HFFc6 (cell line): Measurements from ENCODE around the gene FGFRL1. TPM values are rescaled to one million over a fixed set of nuclear protein-coding genes. Genes with fewer than 3 reads are reported as not detected.

Source experiments
- DNase-seq: peaks from one replicate; pipeline ENCODE4 v3.0.0-alpha.2; 2018
- H3K27ac Mint-ChIP-seq: 2 replicates; pipeline ENCODE4 v1.8.0; 2020; ENCODE audit warnings: mild to moderate bottlenecking, mixed read lengths
- H3K27me3 Mint-ChIP-seq: 2 replicates; pipeline ENCODE4 v1.8.0; 2021; ENCODE audit warnings: mild to moderate bottlenecking, moderate library complexity, mixed read lengths; ENCODE audit not compliant: insufficient read depth
- H3K36me3 Mint-ChIP-seq: 2 replicates; pipeline ENCODE4 v1.8.0; 2021; ENCODE audit warnings: low read depth, mixed read lengths
- H3K4me1 Mint-ChIP-seq: 2 replicates; pipeline ENCODE4 v1.8.0; 2020; ENCODE audit warnings: low read depth, mixed read lengths
- H3K4me3 Mint-ChIP-seq: 2 replicates; pipeline ENCODE4 v1.8.0; 2020; ENCODE audit warnings: mild to moderate bottlenecking, moderate library complexity, mixed read lengths
- H3K9me3 Mint-ChIP-seq: 2 replicates; pipeline ENCODE4 v1.8.0; 2020; ENCODE audit warnings: mild to moderate bottlenecking, mixed read lengths
- total RNA-seq, 6 experiments: library from RNA; stranded (reverse); fragmentation: NEBNext Ultra II Directional; extraction: Animal tissue kit (Norgen Biotek cat#: 25700); gene quantifications; 2 replicates in 1 of 6; 3 replicates in 5 of 6; pipeline ENCODE4 v1.2.3, GENCODE V29; 2021
- TF ChIP-seq, protein P1 (sequence below): fragments of 200-600 bp; sonication (generic); IDR thresholded peaks from 2 replicates; pipeline ENCODE4 v1.5.0; 2021; ENCODE audit warnings: antibody characterized with exemption, mild to moderate bottlenecking

Gene FGFRL1
- total RNA-seq, 6 experiments from 2014 or later: 15.4 to 40.8 (median 17.3) TPM

GRCh38 chr4:1009542-1010394, 1.7 kb upstream of the FGFRL1 start:
- Mint-ChIP-seq H3K27me3 (peaks cover 19% of the 10 kb centered on the region), H3K4me3 (peak overlapping the region; percentile 61), H3K4me1 (peaks cover 5% of the 10 kb centered on the region; the same call in 1 of the 2 replicates), H3K9me3 (peaks cover 8% of the 10 kb centered on the region), H3K27ac (no peak overlapping the region), H3K36me3 (no peaks in the 10 kb centered on the region)
- TF ChIP-seq, protein P1, sequence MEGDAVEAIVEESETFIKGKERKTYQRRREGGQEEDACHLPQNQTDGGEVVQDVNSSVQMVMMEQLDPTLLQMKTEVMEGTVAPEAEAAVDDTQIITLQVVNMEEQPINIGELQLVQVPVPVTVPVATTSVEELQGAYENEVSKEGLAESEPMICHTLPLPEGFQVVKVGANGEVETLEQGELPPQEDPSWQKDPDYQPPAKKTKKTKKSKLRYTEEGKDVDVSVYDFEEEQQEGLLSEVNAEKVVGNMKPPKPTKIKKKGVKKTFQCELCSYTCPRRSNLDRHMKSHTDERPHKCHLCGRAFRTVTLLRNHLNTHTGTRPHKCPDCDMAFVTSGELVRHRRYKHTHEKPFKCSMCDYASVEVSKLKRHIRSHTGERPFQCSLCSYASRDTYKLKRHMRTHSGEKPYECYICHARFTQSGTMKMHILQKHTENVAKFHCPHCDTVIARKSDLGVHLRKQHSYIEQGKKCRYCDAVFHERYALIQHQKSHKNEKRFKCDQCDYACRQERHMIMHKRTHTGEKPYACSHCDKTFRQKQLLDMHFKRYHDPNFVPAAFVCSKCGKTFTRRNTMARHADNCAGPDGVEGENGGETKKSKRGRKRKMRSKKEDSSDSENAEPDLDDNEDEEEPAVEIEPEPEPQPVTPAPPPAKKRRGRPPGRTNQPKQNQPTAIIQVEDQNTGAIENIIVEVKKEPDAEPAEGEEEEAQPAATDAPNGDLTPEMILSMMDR: peak; percentile 36
- no peak for DNase-seq

- Mint-ChIP-seq H3K9me3 (peaks cover 8% of the 10 kb centered on the region), H3K36me3 (no peaks in the 10 kb centered on the region), H3K27me3 (peaks cover 18% of the 10 kb centered on the region), H3K4me3 (peak overlapping the region; percentile 76), H3K27ac (peak overlapping the region; percentile 57), H3K4me1 (peaks cover 5% of the 10 kb centered on the region; the same call in 1 of the 2 replicates)
- DNase-seq: peak; percentile 72
- TF ChIP-seq, protein P1: no peak
These were observed 918 bp upstream of the FGFRL1 start for GRCh38 chr4:1010395-1011021.

DNA sequence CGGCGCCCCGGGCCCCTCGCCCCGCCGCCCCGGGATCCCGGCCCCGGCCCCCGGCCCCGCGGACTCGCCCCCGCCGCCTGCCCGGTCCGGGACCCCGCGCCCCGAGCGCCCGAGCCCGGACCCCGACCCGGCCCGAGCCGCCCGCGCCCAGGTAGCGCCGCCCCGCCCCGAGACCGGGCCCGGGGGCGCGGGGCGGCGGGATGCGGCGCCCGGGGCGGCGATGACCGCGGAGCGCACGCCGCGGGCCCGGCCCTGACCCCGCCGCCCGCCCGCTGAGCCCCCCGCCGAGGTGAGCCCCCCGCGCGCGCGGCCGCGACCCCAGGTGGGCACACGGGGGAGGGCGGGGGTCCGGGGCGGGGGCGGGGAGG, 224 bp downstream of the FGFRL1 start:
- no peak overlapping the region for H3K27ac Mint-ChIP-seq
- no peaks in the 10 kb centered on the region for H3K36me3 Mint-ChIP-seq
- no peak for DNase-seq
- TF ChIP-seq, protein P1: no peak
- H3K27me3 Mint-ChIP-seq: peaks cover 13% of the 10 kb centered on the region
- peaks cover 7% of the 10 kb centered on the region for H3K9me3 Mint-ChIP-seq
- H3K4me3 Mint-ChIP-seq: no peak overlapping the region
- H3K4me1 Mint-ChIP-seq: peaks cover 5% of the 10 kb centered on the region; the same call in 1 of the 2 replicates

GRCh38 chr4:1012034-1012739, 761 bp downstream of the FGFRL1 start:
- Mint-ChIP-seq H3K4me1 (peaks cover 5% of the 10 kb centered on the region; the same call in 1 of the 2 replicates), H3K27ac (no peak overlapping the region), H3K27me3 (peaks cover 8% of the 10 kb centered on the region), H3K9me3 (peaks cover 2% of the 10 kb centered on the region; the same call in 1 of the 2 replicates), H3K4me3 (no peak overlapping the region; the same call in 1 of the 2 replicates), H3K36me3 (no peaks in the 10 kb centered on the region)
- no peak for DNase-seq
- TF ChIP-seq, protein P1: no peak

DNA sequence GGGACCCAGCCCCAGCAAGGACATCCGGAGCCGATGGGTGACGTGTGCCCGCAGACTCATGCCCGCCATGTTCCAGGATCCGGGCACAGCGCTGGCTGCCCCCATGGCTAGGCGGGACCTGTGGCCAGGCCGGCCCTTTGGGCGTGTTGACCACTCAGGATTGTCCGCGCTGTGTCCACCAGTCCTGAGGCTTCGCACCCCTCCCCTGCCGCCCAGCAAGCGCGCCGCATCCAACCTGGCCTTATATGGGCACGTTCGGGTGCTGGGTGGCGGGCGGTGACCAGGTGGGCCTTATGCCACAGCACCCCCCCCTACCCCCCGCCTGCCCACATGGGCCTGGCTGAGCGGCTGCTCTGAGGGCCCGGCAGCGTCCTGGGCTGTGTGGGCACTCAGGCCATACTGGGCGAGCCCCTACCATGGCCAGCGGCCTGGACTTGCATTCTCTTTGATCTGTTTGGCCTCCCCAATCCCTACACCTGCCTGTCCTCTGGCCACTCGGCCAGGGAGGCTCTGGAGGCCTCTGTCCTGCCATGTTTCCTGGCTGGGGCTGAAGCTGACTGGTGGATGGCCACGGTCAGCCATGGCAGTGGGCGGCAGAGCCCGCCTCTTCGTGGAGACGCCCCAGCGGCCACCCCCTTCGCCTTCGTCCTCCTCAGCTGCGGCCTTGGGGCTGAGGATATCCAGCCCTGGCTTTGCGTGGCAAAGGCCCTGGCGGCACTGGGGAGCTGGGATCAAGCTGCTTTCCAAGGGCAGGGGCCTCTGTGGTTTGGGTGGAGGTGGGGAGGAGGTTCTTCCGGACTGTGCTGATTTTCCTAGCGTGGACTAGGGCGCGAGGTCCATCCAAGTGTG, 2.0 kb downstream of the FGFRL1 start:
- peaks cover 5% of the 10 kb centered on the region; the same call in 1 of the 2 replicates for H3K4me1 Mint-ChIP-seq
- no peaks in the 10 kb centered on the region for H3K9me3 Mint-ChIP-seq
- no peaks in the 10 kb centered on the region; the same call in none of the 2 replicates for H3K27me3 Mint-ChIP-seq
- H3K4me3 Mint-ChIP-seq: no peak overlapping the region
- TF ChIP-seq, protein P1: no peak
- no peak overlapping the region for H3K27ac Mint-ChIP-seq
- no peak for DNase-seq
- no peaks in the 10 kb centered on the region for H3K36me3 Mint-ChIP-seq
